Erythroblast (primary cell): ENCODE results near the gene PRKG1.
A peak's percentile ranks its signal among the peaks of the same experiment; 100 is the strongest.

Source experiments
- DNase-seq, 2 experiments: peaks; one replicate each; lab custom pipeline; 2025; lab: John Stamatoyannopoulos, UW
- GATA1 ChIP-seq: IDR thresholded peaks from 2 replicates; pipeline ENCODE4 v1.6.1; 2011; ENCODE audit warnings: low read depth, mild to moderate bottlenecking, control low read depth, low read length, moderate library complexity
- POLR2A ChIP-seq: IDR thresholded peaks from 2 replicates; pipeline ENCODE4 v1.6.1; 2011; ENCODE audit warnings: mild to moderate bottlenecking, low read length

Gene PRKG1

GRCh38 chr10:51955696-51956095 lies 881.4 kb downstream of the PRKG1 start:
- DNase-seq, result no peak
- no peak for TF ChIP-seq POLR2A
- TF ChIP-seq GATA1, result no peak

DNA sequence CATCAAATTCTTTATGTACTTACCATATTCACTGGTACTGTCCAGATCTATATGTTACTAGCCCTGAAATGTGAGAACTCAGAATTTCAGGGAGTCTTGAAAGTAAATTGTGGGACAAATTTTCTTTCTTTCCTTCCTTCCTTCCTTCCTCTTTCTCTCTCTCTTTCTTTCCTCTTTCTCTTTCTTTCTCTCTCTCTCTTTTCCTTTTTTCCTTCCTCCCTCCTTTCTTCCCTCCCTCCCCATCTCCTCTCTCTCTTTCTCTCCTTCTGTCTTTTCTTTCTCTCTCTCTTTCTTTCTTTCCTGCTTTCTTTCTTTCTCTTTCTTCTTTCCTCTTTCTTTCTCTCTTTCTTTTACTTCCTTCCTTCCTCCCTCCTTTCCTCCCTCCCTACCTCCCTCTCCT lies 882.5 kb downstream of the PRKG1 start:
- TF ChIP-seq GATA1 (no peak), POLR2A (no peak)
- no peak for DNase-seq

GRCh38 chr10:51960494-51960895 lies 886.2 kb downstream of the PRKG1 start:
- DNase-seq, result peak; percentile 15 to 44
- no peak for TF ChIP-seq GATA1
- TF ChIP-seq POLR2A, result no peak

GRCh38 chr10:51961401-51961800 lies 887.1 kb downstream of the PRKG1 start:
- TF ChIP-seq POLR2A (no peak), GATA1 (no peak)
- no peak for DNase-seq

GRCh38 chr10:51964630-51965029 lies 890.3 kb downstream of the PRKG1 start:
- DNase-seq, result no peak
- TF ChIP-seq POLR2A (no peak), GATA1 (no peak)

DNA sequence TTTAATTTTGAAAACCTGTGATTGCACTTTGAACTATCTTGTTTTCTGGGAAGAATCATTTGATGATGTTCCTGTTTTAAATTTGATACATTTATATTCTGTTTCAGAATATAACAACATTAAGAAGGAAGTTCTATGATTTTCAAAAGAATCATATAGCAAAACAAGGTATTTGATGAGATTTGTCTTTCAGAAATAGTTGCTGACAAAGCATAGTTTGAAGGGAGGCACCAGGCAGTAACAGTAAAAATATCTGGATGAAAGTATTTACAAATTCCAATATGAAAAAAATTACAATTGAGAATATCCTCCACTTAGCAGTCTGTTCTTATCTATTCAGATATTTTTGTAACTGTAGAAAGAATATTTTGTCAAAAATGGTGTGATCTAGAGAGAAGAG lies 891.2 kb downstream of the PRKG1 start:
- no peak for DNase-seq
- TF ChIP-seq POLR2A (no peak), GATA1 (no peak)

GRCh38 chr10:51972733-51973346 lies 898.6 kb downstream of the PRKG1 start:
- TF ChIP-seq POLR2A, result no peak
- no peak for TF ChIP-seq GATA1
- no peak for DNase-seq

GRCh38 chr10:51980752-51981151 lies 906.5 kb downstream of the PRKG1 start:
- no peak for TF ChIP-seq GATA1
- no peak for TF ChIP-seq POLR2A
- no peak for DNase-seq

GRCh38 chr10:51981731-51982130 lies 907.4 kb downstream of the PRKG1 start:
- DNase-seq, result no peak
- TF ChIP-seq POLR2A, result no peak
- TF ChIP-seq GATA1, result no peak

DNA sequence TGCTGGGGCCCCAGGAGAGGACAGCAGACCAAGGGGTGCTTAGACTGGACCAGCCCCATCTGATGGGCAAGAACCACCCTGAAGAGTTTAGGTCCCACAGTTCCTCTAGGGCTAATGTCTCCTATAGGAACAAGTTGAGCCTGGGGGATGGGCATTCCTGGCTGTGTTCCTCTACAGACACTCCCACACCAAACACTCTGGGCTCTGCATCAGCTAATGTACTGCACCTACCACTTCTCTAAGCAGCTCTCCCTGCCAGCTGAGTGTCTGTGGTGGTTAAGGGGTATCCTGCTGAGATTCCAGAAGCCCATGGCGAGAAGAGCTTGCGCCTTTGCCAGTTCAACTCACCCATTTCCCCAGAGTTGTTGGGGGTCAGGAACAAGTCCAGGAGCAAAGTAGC lies 909.2 kb downstream of the PRKG1 start:
- TF ChIP-seq GATA1 (no peak), POLR2A (no peak)
- DNase-seq, result no peak

DNA sequence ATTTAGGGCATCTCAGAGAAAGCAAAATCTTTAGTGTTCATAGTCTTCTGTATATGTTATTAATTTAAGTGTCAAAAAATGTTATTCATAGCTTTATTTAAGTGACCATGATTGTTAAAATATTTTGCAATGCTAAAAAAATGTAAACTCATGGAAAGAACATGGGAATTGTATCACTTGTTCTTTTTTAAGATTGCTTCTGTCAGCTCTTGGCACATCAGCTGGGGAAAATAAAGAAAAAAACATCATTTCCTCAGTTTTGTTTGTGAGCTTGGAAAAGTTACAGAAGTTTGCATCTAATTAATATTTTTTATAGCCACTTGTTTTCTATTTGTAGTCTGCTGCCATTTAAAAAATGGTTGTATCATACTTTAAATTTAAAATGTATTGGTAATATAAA lies 911.0 kb downstream of the PRKG1 start:
- no peak for DNase-seq
- TF ChIP-seq POLR2A (no peak), GATA1 (no peak)

- no peak for TF ChIP-seq POLR2A
- no peak for TF ChIP-seq GATA1
- DNase-seq, result no peak
Measured at GRCh38 chr10:51986516-51986915, 912.2 kb downstream of the PRKG1 start.

GRCh38 chr10:51993475-51993874 lies 919.2 kb downstream of the PRKG1 start:
- TF ChIP-seq GATA1, result no peak
- TF ChIP-seq POLR2A, result no peak
- no peak for DNase-seq

- no peak for DNase-seq
- TF ChIP-seq GATA1 (no peak), POLR2A (no peak)
Measured at GRCh38 chr10:51999096-51999495, 924.8 kb downstream of the PRKG1 start.

- DNase-seq, result peak; percentile 4 to 25
Measured at GRCh38 chr10:52004342-52004949, 930.2 kb downstream of the PRKG1 start.

DNA sequence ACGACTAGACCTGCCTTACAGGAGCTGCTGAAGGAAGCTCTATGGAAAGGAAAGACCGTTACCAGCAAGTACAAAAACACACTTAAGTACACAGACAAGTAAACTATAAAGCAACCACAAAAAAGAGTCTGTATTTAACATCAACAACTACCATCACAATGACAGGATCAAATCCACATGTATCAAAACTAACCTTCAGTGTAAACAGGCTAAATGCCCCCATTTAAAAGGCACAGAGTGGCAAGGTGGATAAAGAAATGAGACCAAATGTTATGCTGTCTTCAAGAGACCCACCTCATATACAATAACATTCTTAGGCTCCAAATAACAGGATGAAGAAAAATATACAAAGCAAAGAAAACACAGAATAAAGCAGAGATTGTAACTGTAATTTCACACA lies 932.8 kb downstream of the PRKG1 start:
- TF ChIP-seq POLR2A (no peak), GATA1 (no peak)
- no peak for DNase-seq

More at GRCh38 chr10:52004342-52004949, 930.2 kb downstream of the PRKG1 start:
- no peak for TF ChIP-seq POLR2A
- no peak for TF ChIP-seq GATA1
